Type B pancreatic cell (in vitro differentiated cells): ENCODE data around the gene FAM216A. TPM values are rescaled to one million over a fixed set of nuclear protein-coding genes. Genes with fewer than 3 reads are reported as not detected.
"Not testable (repeated sequence)": the region's sequence is repeated elsewhere in the genome, so short reads cannot be mapped to it uniquely, and the experiment has no call there.

Experiments used
- DNase-seq: peaks from one replicate; pipeline ENCODE4 v3.0.0; 2021; ENCODE audit warnings: mixed read lengths; ENCODE audit not compliant: unreplicated experiment; ENCODE audit errors: extremely low spot score
- H3K27ac Mint-ChIP-seq: 2 replicates; pipeline ENCODE4 v1.8.0; 2021; ENCODE audit warnings: mild to moderate bottlenecking, mixed read lengths
- H3K27me3 Mint-ChIP-seq: 2 replicates; pipeline ENCODE4 v1.8.0; 2021; ENCODE audit warnings: mixed read lengths
- H3K36me3 Mint-ChIP-seq: 2 replicates; pipeline ENCODE4 v1.8.0; 2021; ENCODE audit warnings: mixed read lengths
- H3K4me1 Mint-ChIP-seq: one replicate; pipeline ENCODE4 v1.8.0; 2021; ENCODE audit warnings: mixed read lengths; ENCODE audit not compliant: unreplicated experiment
- H3K4me3 Mint-ChIP-seq: 2 replicates; pipeline ENCODE4 v1.8.0; 2021; ENCODE audit warnings: mild to moderate bottlenecking, mixed read lengths
- H3K9me3 Mint-ChIP-seq: 2 replicates; pipeline ENCODE4 v1.8.0; 2021; ENCODE audit warnings: mixed read lengths
- total RNA-seq: library from RNA; stranded (reverse); gene quantifications from 2 replicates; pipeline ENCODE4 v1.2.1, GENCODE V29; 2021; ENCODE audit warnings: low replicate concordance
- TF ChIP-seq, protein P1 (sequence below): fragments of 200-600 bp; sonication (generic); conservative IDR thresholded peaks from 2 replicates; pipeline ENCODE4 v1.5.0; 2021; ENCODE audit warnings: antibody characterized with exemption, mild to moderate bottlenecking

FAM216A gene
- total RNA-seq, 1 donor from 2014 or later: 13.2 TPM

DNA sequence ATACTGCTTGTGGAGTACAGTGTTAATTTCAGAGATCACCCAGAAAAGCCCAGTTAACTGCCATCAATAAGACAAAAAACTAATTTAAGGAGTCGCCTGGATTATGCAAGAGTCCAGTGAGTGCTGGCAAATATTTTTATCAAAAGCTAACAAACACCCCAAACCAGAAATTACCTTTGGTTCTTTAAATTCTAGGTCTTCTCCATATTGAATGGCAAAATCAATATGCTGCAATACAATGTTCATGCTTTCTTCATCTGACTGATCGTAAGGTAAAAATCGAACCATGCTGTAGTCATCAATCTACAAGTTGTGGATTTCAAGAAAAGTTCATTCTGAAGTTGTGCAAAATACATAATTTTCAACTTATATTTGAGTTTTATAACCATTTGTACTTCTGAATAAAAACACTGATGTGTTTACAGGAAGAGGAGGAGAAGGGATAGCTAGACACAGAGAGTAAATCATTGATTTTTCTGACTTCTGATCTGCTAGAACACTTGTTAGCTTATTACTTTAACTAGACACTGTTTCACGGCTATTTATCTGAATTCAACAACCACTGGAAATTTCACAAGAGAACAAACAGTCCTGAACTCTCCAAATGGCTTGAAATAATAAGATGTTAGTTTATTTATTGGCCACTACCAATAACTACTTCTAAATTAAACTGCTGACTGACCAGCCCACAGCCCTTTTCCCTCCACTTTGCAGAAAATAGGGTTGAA is 14.9 kb upstream of the FAM216A start:
- Mint-ChIP-seq H3K27ac (no peak overlapping the region), H3K9me3 (no peaks in the 10 kb centered on the region), H3K4me1 (peaks cover 8% of the 10 kb centered on the region), H3K36me3 (peaks cover 4% of the 10 kb centered on the region), H3K27me3 (no peaks in the 10 kb centered on the region), H3K4me3 (no peak overlapping the region)
- DNase-seq: no peak
- TF ChIP-seq, protein P1, sequence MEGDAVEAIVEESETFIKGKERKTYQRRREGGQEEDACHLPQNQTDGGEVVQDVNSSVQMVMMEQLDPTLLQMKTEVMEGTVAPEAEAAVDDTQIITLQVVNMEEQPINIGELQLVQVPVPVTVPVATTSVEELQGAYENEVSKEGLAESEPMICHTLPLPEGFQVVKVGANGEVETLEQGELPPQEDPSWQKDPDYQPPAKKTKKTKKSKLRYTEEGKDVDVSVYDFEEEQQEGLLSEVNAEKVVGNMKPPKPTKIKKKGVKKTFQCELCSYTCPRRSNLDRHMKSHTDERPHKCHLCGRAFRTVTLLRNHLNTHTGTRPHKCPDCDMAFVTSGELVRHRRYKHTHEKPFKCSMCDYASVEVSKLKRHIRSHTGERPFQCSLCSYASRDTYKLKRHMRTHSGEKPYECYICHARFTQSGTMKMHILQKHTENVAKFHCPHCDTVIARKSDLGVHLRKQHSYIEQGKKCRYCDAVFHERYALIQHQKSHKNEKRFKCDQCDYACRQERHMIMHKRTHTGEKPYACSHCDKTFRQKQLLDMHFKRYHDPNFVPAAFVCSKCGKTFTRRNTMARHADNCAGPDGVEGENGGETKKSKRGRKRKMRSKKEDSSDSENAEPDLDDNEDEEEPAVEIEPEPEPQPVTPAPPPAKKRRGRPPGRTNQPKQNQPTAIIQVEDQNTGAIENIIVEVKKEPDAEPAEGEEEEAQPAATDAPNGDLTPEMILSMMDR: no peak

DNA sequence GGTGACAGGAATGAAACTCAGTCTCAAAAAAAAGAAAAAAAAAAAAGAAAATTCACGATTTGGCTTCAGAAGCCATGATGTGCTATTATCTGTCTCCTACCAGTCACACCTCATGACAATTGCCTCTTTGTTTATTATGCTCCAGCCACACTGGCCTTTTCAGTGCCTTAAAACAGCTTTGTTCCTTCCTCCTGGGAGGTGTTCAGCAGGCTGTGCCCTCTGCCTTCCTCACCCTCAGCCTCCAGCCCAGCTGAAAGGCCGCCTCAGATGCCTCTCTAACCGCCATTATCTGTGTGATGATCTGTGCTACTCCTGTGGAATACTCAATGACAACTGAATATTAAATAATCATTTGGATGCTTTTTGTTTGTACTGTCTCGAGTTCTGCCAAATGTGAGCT is 9.9 kb upstream of the FAM216A start:
- H3K27me3 Mint-ChIP-seq: no peaks in the 10 kb centered on the region
- no peak for DNase-seq
- H3K27ac Mint-ChIP-seq: no peak overlapping the region
- peaks cover 3% of the 10 kb centered on the region for H3K36me3 Mint-ChIP-seq
- TF ChIP-seq, protein P1: no peak
- no peak overlapping the region for H3K4me3 Mint-ChIP-seq
- H3K4me1 Mint-ChIP-seq: no peaks in the 10 kb centered on the region
- H3K9me3 Mint-ChIP-seq: no peaks in the 10 kb centered on the region

DNA sequence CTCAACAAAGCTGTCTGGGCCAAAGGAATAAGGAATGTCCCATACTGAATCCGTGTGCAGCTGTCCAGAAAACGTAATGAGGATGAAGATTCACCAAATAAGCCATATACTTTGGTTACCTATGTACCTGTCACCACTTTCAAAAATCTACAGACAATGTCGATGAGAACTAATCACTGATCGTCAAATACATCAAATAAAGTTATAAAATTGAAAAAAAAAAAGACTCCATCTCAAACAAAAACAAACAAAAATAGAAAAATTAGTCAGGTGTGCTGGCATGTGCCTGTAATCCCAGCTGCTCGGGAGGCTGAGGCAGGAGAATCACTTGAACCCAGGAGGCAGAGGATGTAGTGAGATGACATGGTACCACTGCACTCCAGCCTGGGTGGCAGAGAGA is 7.5 kb upstream of the FAM216A start:
- DNase-seq, H3K27me3 Mint-ChIP-seq, H3K4me3 Mint-ChIP-seq, H3K9me3 Mint-ChIP-seq, H3K4me1 Mint-ChIP-seq, H3K36me3 Mint-ChIP-seq, H3K27ac Mint-ChIP-seq: not testable (repeated sequence)

DNA sequence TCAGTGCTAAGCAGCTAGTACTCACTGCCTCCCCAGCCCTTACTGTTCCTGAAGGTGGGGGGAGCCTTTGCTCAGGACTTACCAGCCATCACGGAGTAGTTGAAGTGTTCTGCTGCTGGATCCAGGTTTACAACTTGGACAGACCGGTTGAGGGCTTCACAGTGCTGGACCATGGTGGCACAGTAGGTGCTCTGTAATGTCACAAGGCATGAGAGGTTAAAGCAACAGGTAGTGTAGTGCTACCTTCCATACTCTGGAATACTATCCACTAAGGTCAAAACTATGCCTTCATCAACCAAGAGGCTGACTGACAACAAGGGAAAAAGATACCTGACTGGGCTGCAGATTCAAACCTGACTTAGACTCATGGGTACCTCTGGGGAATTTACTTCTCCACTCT is 3.6 kb upstream of the FAM216A start:
- Mint-ChIP-seq H3K36me3 (peaks cover 6% of the 10 kb centered on the region), H3K9me3 (no peaks in the 10 kb centered on the region), H3K4me1 (peaks cover 14% of the 10 kb centered on the region), H3K27me3 (no peaks in the 10 kb centered on the region), H3K4me3 (no peak overlapping the region), H3K27ac (no peak overlapping the region)
- TF ChIP-seq, protein P1: no peak
- DNase-seq: no peak

DNA sequence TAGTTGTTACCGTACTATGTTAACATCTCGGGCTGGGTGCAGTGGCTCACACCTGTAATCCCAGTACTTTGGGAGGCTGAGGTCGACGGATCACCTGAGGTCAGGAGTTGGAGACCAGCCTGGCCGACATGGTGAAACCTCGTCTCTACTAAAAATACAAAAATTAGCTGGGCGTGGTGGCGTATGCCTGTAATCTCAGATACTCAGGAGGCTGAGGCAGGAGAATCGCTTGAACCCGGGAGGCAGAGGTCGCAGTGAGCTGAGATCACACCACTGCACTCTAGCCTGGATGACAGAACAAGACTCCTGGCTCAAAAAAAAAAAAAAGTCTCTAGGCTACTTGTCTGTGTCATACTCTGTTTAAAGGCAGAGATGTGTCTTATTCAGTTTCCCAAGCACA is 2.9 kb upstream of the FAM216A start:
- Mint-ChIP-seq H3K4me3 (peak overlapping the region; percentile 50), H3K4me1 (peaks cover 14% of the 10 kb centered on the region)
- H3K9me3 Mint-ChIP-seq, H3K36me3 Mint-ChIP-seq, H3K27me3 Mint-ChIP-seq, H3K27ac Mint-ChIP-seq, DNase-seq: not testable (repeated sequence)

DNA sequence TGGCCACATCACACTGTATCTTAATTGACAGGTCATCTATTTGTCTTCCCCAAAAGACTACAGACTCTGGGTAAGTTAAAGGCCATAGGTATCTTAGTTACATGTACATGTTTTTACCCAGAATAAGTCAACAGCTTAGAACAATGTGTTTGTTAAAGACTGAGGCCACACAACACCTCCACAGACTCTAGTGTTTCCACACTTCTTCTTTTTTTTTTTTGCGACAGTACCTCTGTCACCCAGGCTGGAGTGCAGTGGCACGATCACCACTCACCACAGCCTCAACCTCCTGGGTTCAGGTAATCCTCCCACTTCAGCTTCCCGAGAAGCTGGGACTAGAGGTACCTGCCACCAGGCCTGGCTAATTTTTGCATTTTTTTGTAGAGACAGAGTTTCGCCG is 1.9 kb upstream of the FAM216A start:
- no peak for DNase-seq
- H3K4me3 Mint-ChIP-seq: peak overlapping the region; percentile 100
- peaks cover 6% of the 10 kb centered on the region for H3K36me3 Mint-ChIP-seq
- peaks cover 14% of the 10 kb centered on the region for H3K4me1 Mint-ChIP-seq
- no peaks in the 10 kb centered on the region for H3K27me3 Mint-ChIP-seq
- TF ChIP-seq, protein P1: no peak
- H3K9me3 Mint-ChIP-seq: no peaks in the 10 kb centered on the region
- H3K27ac Mint-ChIP-seq: no peak overlapping the region

DNA sequence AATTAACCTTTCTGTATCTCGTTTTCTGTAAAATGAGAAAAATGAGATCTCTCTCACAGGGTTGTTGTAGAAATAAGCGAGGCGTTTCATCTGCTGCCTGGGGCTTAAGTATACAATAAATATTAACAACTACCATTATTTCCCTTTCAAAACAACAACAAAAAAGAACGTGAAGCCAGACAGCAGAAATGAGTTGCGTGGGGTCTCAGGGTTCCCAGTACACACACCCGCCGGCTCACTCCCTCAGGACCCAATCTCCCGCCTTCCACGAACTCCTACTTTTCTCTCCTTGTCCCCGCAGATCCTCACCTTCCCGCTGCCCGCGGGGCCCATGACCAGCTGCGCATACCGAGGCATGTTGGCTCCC is 815 bp upstream of the FAM216A start:
- Mint-ChIP-seq H3K4me1 (peaks cover 14% of the 10 kb centered on the region), H3K4me3 (peak overlapping the region; percentile 100), H3K27me3 (no peaks in the 10 kb centered on the region), H3K27ac (peak overlapping the region; percentile 97), H3K36me3 (peaks cover 6% of the 10 kb centered on the region), H3K9me3 (no peaks in the 10 kb centered on the region)
- DNase-seq: no peak
- TF ChIP-seq, protein P1: no peak
